Activated T-helper 1 cell treated with Interleukin-2 at 50 U/mL for 16 hours (primary cell): ENCODE results near the gene GALR1.
A peak's percentile ranks its signal among the peaks of the same experiment; 100 is the strongest.
"Not testable (repeated sequence)": the region's sequence is repeated elsewhere in the genome, so short reads cannot be mapped to it uniquely, and the experiment has no call there.

Source experiments
- DNase-seq: peaks from one replicate; pipeline ENCODE4 v3.0.0-alpha.2; 2020; ENCODE audit warnings: low read depth

The GALR1 gene, protein sequence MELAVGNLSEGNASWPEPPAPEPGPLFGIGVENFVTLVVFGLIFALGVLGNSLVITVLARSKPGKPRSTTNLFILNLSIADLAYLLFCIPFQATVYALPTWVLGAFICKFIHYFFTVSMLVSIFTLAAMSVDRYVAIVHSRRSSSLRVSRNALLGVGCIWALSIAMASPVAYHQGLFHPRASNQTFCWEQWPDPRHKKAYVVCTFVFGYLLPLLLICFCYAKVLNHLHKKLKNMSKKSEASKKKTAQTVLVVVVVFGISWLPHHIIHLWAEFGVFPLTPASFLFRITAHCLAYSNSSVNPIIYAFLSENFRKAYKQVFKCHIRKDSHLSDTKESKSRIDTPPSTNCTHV

GRCh38 chr18:77249569-77250500 lies at the start of gene GALR1:
Gene GALR1 (plus strand): TSS chr18:77249848. CDS start chr18:77250549, 701 bp downstream.
- DNase-seq, result no peak

GRCh38 chr18:77201506-77201905 lies 48.1 kb upstream of the GALR1 start:
- DNase-seq, result no peak

DNA sequence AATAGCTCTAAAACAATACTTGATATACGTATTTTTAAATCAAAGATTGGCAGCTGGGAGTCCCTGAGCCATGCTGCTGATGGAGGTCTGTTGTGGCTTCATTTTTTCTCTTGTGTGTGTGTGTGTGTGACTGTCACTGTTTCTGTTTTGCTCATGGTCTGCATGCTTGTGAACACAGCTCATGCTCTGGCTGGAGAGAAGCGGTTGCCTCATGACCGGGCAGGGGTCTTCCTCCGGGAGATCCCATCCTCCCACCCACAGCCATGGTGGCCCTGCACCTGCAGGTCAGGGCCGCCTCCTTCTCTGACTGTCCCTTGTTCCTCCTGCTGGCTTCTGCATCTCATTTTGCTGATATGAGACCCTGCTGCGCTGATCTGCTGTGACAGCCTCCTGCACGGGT lies 47.3 kb upstream of the GALR1 start:
- no peak for DNase-seq

DNA sequence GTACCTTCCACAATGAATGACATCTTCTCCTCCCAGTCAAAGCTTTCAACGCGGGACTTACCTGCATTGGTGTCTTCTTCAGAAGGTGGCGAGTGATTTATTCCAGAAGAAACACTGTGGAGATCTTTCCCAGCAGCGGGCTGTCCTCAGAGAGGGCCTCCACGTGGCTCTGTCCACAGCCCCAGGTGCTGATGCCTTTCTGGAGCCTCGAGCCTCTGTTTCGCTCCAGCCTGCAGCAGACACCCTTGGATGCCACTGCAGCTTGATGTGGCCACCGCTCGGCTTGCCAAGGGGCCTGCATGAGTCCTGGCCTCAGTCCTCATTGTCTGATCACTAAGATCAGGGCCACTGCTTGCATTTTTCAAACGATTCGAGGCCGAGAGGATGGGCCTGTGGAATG lies 46.6 kb upstream of the GALR1 start:
- no peak for DNase-seq

- DNase-seq, result no peak
Measured at GRCh38 chr18:77203851-77204250, 45.8 kb upstream of the GALR1 start.

DNA sequence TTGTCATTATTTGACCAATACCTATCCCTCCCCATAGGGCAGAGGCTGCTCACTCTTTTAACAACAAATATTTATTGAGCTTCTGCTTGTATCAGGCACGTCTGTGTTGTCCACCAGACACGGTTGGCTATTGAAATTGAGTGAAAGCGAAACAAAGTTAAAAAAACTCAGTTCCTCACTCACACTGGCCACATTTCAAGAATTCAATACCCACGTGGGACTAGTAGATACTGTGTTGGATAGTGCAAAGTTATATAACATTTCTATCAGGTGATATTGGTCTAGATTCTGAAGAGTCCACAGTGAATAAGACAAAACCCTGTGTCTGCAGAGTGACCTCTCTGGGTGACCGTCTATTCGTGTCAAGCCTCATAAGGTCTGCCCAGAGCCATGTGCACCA lies 43.9 kb upstream of the GALR1 start:
- DNase-seq, result no peak

- DNase-seq, result no peak
Measured at GRCh38 chr18:77206676-77207374, 42.8 kb upstream of the GALR1 start.

GRCh38 chr18:77207540-77207939 lies 42.1 kb upstream of the GALR1 start:
- peak; percentile 13 for DNase-seq

GRCh38 chr18:77208964-77209363 lies 40.7 kb upstream of the GALR1 start:
- no peak for DNase-seq

GRCh38 chr18:77209587-77209986 lies 40.1 kb upstream of the GALR1 start:
- DNase-seq, result no peak

- DNase-seq, result no peak
Measured at GRCh38 chr18:77210249-77210648, 39.4 kb upstream of the GALR1 start.

- DNase-seq, result no peak
Measured at GRCh38 chr18:77218642-77219041, 31.0 kb upstream of the GALR1 start.

- no peak for DNase-seq
Measured at GRCh38 chr18:77220726-77221125, 28.9 kb upstream of the GALR1 start.

DNA sequence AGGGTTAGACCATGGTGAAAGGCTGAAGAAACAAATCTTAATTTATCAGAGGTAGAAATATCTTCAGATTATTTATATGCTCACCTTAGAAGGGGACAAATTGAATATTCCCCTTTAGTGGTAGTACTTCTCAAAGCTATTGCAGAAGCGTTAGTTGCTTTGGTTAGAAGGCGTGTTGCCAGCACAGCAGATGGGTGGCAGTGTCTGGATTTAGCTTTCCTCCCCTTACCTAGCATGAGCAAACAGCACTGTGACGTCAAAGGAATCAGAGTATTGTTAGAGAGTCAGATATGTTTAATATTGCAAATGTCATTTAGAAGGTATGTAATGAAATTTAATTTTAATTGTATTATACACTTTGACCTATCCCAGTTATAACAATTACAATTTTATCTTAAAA lies 27.2 kb upstream of the GALR1 start:
- no peak for DNase-seq

GRCh38 chr18:77223221-77223639 lies 26.4 kb upstream of the GALR1 start:
- no peak for DNase-seq

DNA sequence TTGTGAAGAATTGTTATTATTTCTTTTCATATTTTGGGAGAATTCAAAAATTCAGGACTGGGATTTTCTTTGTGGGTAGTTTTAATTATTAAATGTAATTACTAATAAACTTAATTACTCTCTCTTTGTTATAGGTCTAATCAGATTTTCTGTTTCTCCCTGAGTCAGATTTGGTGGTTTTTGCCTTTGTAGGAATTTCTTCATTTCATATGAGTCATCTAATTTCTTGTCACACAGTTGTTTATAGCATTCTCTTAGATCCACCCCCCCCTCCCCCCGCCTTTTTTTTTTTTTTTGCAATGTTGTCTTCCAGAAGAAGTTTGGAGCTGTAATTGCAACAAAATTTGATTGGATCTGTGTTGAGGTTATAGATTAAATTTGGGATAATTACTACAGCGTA lies 26.0 kb upstream of the GALR1 start:
- DNase-seq, result no peak

DNA sequence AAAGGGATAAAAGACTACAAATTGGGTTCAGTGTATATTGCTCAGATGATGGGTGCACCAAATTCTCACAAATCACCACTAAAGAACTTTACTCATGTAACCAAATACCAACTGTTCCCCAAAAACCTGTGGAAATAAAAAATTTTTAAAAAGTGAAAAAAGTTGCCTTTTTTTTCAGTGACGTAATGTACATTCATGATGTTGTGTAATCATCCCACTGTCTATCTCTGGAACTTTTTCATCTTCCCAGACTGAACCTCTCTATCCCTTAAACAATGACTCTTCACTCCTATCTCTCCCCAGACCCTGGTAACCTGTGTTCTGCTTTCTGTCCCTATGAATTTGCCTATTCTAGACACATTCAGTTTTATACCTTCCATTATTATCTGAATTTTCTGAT lies 19.0 kb upstream of the GALR1 start:
- DNase-seq, result no peak

DNA sequence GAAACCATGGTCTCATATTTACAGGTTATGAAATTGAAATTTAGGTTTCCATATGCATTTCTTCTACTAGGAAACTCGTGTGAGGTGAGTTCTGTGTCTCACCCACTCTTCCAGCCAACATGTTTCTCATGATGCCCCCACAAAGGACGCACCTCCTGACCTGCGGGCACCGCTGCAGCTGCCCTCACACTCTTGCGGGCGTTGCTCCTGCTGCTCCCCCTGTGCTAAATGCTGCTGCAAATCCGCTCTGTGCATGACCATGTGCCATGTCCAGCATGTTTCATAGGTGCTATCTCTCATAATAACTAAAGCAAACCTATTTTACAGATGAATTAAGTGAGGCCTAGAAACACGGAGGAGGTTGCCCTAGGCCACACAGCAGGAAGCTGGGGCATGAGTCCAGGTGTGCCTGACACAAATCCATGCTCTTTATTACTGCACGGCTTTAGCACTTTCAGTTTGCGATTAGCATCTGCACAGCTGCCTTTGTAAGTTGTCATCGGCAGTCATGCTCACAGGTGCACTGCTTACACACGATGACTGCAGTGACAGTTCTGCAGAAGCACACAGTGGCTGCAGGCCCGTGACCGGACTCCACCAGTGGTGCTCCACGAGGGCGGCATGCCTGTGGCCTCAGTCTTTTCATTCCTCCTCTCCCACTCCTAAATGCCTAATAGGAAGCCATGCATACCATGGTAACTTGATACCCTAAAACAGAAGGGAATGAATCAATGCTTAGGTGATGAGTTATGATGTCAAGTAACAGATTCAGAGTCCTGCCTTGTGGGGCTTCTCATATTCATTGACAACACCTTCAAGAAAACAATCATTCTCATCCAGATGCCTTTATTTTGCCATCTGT lies 14.9 kb upstream of the GALR1 start:
- DNase-seq, result no peak

DNA sequence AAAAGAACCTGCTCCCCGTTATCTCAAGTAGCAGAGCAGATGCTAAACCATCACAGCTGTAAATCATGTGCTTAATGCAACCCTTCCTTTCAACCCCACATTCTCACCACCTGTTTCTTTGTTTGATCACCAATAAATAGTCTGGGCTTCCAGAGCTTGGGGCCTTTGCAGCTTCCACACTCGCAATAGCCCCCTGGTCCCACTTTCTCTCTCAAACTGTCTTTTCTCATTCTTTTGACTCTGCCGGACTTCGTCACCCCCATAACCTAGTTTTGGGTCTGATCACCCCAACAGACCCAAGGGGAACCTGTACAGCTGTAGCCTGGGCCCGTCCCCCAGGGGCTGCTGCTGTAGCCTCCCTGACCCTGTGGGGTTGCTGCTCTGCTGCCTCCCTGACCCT lies 10.4 kb upstream of the GALR1 start:
- DNase-seq, result not testable (repeated sequence)

GRCh38 chr18:77248873-77249568 lies 627 bp upstream of the GALR1 start:
- DNase-seq, result no peak

DNA sequence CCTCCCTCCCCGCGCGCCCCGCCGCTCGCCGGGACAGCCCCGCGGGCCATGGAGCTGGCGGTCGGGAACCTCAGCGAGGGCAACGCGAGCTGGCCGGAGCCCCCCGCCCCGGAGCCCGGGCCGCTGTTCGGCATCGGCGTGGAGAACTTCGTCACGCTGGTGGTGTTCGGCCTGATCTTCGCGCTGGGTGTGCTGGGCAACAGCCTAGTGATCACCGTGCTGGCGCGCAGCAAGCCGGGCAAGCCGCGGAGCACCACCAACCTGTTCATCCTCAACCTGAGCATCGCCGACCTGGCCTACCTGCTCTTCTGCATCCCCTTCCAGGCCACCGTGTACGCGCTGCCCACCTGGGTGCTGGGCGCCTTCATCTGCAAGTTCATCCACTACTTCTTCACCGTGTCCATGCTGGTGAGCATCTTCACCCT lies 865 bp downstream of the GALR1 start:
- no peak for DNase-seq
